ENCODE data around the gene NANOS3. TPM values are rescaled to one million over a fixed set of nuclear protein-coding genes. Genes with fewer than 3 reads are reported as not detected.

The NANOS3 gene
- total RNA-seq, 1 donor from 2014 or later: 2.9 TPM

DNA sequence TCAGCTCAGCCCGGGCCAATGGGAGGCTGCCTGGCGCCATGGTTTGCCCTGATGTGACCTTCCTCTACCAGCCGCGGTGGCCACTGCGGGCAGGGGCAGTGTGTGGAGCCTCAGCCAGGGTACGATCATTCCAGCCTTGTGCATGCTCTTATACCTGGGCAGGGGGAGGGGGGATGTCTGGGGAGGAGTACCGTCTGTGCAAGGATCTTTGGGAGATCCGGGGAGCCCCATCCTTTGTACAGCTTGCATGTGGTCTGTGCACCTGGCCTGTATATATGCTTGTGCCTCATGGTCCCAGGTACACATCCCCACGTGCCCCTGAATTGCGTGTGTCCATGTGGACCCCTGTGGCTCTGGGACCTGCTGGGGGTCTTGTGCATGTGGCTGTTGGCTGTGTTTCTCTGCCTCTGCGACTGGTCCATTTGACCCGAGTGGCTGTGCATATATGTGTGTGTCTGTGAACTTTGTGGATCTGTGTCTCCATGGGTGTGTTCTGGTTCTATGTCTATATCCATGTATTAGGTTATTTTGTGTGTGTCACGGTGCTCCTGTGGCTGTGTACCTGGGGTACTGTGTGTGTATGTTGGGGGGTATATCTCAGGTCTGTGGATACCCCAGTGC is 12.8 kb upstream of the NANOS3 start:
- Mint-ChIP-seq H3K36me3 (ENCODE audit: low read depth, unreplicated experiment) (no peaks in the 10 kb centered on the region), H3K4me3 (ENCODE audit: unreplicated experiment) (peak overlapping the region; percentile 79), H3K4me1 (ENCODE audit: low read depth, unreplicated experiment) (peaks cover 12% of the 10 kb centered on the region), H3K9me3 (ENCODE audit: unreplicated experiment) (no peaks in the 10 kb centered on the region), H3K27me3 (ENCODE audit: low read depth, unreplicated experiment) (peaks cover 3% of the 10 kb centered on the region), H3K27ac (ENCODE audit: unreplicated experiment) (no peak overlapping the region)
- Histone ChIP-seq H3K36me3 (ENCODE audit: insufficient read depth, low read length) (no peaks in the 10 kb centered on the region), H3K9ac (ENCODE audit: low read length) (peak overlapping the region; percentile 15), H3K4me3 (ENCODE audit: insufficient read depth, low read depth, low read length) (no peak overlapping the region), H3K27me3 (ENCODE audit: insufficient read depth, low read length) (no peaks in the 10 kb centered on the region), H3K79me2 (ENCODE audit: insufficient read depth, low read length) (peaks cover 6% of the 10 kb centered on the region), H3K4me2 (ENCODE audit: low read length) (peak overlapping the region; percentile 70), H2AFZ (ENCODE audit: low read depth, low read length) (peak overlapping the region; percentile 41), H4K20me1 (ENCODE audit: insufficient read depth, low read length) (no peaks in the 10 kb centered on the region), H3K27ac (ENCODE audit: low read depth, low read length) (no peak overlapping the region), H3K9me3 (ENCODE audit: insufficient read depth, low read depth, low read length) (no peaks in the 10 kb centered on the region), H3K4me1 (ENCODE audit: insufficient read depth, low read length) (peaks cover 27% of the 10 kb centered on the region)
- no peak for TF ChIP-seq EZH2 (IDR thresholded peaks at IDR 0.05; ENCODE audit: insufficient read depth, low read length)
- TF ChIP-seq, protein P1, sequence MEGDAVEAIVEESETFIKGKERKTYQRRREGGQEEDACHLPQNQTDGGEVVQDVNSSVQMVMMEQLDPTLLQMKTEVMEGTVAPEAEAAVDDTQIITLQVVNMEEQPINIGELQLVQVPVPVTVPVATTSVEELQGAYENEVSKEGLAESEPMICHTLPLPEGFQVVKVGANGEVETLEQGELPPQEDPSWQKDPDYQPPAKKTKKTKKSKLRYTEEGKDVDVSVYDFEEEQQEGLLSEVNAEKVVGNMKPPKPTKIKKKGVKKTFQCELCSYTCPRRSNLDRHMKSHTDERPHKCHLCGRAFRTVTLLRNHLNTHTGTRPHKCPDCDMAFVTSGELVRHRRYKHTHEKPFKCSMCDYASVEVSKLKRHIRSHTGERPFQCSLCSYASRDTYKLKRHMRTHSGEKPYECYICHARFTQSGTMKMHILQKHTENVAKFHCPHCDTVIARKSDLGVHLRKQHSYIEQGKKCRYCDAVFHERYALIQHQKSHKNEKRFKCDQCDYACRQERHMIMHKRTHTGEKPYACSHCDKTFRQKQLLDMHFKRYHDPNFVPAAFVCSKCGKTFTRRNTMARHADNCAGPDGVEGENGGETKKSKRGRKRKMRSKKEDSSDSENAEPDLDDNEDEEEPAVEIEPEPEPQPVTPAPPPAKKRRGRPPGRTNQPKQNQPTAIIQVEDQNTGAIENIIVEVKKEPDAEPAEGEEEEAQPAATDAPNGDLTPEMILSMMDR (IDR thresholded peaks at IDR 0.05; ENCODE audit: insufficient read depth, low read depth, low read length): no peak
- FAIRE-seq (no peak), DNase-seq (ENCODE audit: low read depth) (no peak)

DNA sequence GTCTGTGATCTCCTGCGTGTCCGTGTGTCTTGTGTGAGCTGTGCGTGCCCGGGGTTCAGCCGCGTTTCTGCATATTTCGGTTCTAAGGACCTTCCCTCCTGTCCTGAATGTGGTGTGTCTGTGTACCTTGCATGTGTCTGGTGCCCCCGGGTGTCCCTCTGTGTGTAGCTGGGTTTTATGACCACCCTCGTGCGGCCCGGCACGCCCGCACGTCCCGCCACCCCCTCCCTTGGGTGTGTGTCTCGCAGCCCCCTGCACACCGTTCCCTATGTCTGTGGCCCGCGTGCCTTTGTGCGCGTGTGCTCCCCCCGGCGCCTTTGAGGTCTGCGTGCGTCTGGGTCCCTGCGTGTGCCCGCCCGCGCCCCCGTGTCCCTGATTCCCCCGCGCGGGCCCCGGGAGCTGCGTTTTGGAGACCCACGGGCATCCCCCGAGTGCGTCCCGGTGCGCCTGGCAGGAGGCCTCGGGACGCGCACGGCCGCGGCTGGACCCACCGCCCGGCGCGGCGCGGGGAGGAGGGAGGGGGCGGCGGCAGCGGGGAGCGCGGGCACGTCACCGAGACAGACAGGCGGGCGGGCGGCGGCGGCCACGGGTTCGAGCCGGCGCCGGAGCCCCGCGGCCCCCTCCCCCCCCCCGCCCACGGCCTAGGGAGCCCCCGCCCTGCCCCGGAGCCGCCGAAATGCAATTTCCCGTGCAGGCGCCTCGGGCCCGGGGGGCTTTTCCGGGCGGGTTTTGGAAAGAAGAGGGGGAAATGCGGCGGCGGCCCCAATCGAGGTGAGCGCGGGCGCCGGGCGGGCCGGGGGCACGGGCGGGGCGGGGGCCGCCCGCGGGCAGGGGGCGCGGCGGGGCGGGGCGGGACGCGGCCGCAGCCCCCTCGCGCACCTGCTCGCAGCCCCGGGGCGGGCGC is 12.0 kb upstream of the NANOS3 start:
- FAIRE-seq (no peak), DNase-seq (ENCODE audit: low read depth) (no peak)
- H3K9ac ChIP-seq (ENCODE audit: low read length): peak overlapping the region; percentile 80
- Mint-ChIP-seq H3K27ac (ENCODE audit: unreplicated experiment) (no peak overlapping the region), H3K4me3 (ENCODE audit: unreplicated experiment) (peak overlapping the region; percentile 79), H3K27me3 (ENCODE audit: low read depth, unreplicated experiment) (peaks cover 3% of the 10 kb centered on the region), H3K4me1 (ENCODE audit: low read depth, unreplicated experiment) (peaks cover 9% of the 10 kb centered on the region), H3K36me3 (ENCODE audit: low read depth, unreplicated experiment) (no peaks in the 10 kb centered on the region), H3K9me3 (ENCODE audit: unreplicated experiment) (no peaks in the 10 kb centered on the region)
- H3K27ac ChIP-seq (ENCODE audit: low read depth, low read length): no peak overlapping the region
- peaks cover 27% of the 10 kb centered on the region for H3K4me1 ChIP-seq (ENCODE audit: insufficient read depth, low read length)
- TF ChIP-seq, protein P1 (IDR thresholded peaks at IDR 0.05; ENCODE audit: insufficient read depth, low read depth, low read length): no peak
- no peak for TF ChIP-seq EZH2 (IDR thresholded peaks at IDR 0.05; ENCODE audit: insufficient read depth, low read length)
- no peaks in the 10 kb centered on the region for H3K36me3 ChIP-seq (ENCODE audit: insufficient read depth, low read length)
- no peaks in the 10 kb centered on the region for H4K20me1 ChIP-seq (ENCODE audit: insufficient read depth, low read length)
- peak overlapping the region; percentile 61 for H3K4me3 ChIP-seq (ENCODE audit: insufficient read depth, low read depth, low read length)
- no peaks in the 10 kb centered on the region for H3K9me3 ChIP-seq (ENCODE audit: insufficient read depth, low read depth, low read length)
- peak overlapping the region; percentile 41 for H2AFZ ChIP-seq (ENCODE audit: low read depth, low read length)
- peak overlapping the region; percentile 95 for H3K4me2 ChIP-seq (ENCODE audit: low read length)
- no peaks in the 10 kb centered on the region for H3K27me3 ChIP-seq (ENCODE audit: insufficient read depth, low read length)
- H3K79me2 ChIP-seq (ENCODE audit: insufficient read depth, low read length): peaks cover 6% of the 10 kb centered on the region
